NT2/D1 (cell line): ENCODE results near the gene PTPRN2.

Source experiments
- YY1 ChIP-seq: IDR thresholded peaks from 2 replicates; pipeline ENCODE4 v1.6.1; 2011; ENCODE audit not compliant: insufficient read length, insufficient read depth
- ZNF274 ChIP-seq: IDR thresholded peaks from 2 replicates; pipeline ENCODE4 v1.6.1; 2011; ENCODE audit warnings: mild to moderate bottlenecking, low read depth, low read length

DNA sequence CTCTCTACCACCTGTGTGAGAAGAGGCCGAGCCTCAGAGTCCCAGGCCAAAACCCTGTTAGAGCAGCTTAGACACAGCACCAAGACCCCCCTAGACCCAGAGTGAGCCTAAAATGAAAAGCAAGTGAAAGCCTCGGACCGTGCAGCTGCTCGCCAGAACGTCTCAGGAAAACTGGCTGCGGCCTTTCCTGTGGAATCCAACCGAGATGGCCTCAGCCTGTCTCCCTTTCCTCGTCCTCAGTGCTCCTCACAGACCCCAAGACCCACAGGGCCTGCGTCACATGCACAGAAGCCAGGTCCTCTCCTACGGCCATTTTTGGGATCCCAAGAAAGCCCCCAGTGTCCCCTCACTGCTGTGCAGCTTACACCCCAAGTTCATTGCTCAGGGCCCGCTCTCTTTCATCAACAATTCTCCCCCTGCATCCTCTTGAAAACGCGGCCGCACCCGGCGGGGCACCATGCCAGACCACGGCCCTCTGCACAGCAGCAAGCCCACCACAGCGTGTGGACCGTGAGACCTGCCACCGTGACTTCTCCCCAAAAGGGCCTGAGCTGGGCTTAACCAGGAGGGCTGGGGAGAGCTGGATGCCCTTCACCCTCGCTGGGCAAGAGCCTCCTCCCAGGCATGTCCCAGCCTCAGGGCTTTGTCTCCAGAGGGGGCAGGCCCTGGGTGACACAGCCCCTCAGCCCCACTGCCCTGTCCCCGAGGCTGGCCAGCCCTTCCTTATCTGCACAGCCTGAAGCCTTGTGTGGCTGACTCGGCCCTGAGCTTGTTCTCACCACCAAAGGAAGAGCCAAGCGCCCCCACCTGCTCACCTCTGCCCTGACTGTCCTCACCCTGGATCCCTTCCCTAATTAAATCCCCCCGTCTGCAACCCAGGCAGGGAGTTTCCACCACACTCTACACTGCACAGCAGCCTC lies 142.9 kb downstream of the PTPRN2 start:
- TF ChIP-seq ZNF274 (no peak), YY1 (no peak)
